ENCODE results near the gene FCSK.

FCSK gene

DNA sequence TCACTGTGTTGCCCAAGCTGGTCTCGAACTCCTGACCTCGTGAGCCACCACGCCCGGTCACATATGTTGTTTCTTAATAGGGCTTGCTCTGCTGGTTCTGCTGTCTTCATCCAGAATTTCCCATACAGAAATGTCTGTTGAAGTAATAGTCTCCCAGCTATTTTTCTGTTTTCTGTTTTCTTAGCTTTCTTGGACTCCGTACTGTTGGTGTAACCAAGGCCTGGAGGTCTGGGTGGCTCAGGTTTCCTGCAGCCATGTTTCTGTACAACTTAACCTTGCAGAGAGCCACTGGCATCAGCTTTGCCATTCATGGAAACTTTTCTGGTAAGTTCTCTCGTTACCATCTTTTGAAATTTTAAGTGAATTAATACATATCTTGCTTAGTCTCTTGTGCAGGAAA is 72.0 kb downstream of the FCSK start:
- DNase-seq = no peak

DNA sequence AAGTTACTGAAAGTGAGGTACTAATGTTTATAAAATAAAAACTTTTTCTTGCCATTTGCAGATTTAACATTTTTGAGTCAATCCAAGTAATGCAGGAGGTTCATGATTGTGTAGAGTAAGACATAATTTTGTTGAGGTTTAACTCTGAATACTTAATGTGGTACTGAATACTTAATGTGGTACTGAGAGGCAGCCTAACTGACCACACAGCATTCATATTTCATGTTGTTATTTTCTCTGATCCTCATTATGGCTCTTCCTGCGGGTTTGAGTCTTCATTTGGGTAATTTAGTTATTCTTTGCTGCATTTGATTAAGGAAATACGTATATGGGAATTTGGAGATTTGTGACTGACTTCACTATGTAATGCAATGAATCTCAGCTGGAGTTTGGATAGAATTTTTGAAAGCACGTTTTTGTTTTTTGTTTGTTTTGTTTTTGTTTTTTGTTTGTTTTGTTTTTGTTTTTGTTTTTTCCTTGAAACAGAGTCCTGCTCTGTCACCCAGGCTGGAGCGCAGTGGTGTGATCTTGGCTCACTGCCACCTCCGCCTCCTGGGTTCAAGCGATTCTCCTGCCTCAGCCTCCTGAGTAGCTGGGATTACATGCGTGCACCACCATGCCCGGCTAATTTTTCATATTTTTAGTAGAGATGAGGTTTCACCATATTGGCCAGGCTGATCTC is 73.1 kb downstream of the FCSK start:
- no peak for DNase-seq

DNA sequence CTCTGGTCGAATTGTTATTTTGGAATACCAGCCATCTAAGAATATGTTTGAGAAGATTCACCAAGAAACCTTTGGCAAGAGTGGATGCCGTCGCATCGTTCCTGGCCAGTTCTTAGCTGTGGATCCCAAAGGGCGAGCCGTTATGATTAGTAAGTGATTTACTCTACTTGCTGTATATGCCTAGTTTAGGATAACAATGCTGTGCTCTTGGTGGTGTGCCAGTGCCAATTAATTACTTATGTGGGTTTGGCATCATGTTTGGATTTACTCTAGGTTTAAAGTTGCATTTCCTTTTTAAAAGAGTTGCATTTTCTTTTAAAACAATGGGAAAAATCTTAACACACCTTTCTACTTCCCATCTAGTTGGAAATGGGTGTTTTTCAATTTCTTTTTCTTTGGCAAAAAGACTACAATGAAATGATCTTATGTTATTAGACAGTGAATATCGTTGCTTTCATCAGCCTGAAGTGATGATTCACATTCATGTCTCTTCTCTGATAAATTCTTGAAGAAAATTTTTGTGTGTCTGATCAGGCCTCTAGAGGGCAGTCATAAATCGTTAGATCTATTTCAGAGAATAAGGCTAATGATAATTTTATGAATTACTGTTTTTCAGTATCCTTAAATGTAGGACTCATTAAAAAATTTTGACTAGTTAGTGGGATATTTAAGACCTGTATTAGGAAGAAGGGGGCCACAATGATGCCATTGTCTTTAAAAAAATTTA is 74.8 kb downstream of the FCSK start:
- DNase-seq = peak; percentile 56
